Left cardiac atrium (tissue), 4 donors: Measurements from ENCODE around the gene GABRB1. TPM values are rescaled to one million over a fixed set of nuclear protein-coding genes. Genes with fewer than 3 reads are reported as not detected.

Experiments used
- ATAC-seq, 2 donors: fragments of 200-7000 bp; cut with Tn5 transposase; one replicate each; pipeline ENCODE4 v1.9.1; 2020; ENCODE audit warnings: mild to moderate bottlenecking in 2 of 2, moderate library complexity in 2 of 2
- DNase-seq: peaks from one replicate; pipeline ENCODE4 v3.0.0-alpha.2; 2020
- intact Hi-C, 2 donors: fragments of 100-400 bp; cut with DNase I; formaldehyde crosslinking; loops; one replicate each; pipeline versions ENCODE4 v1.14.1 to v1.15.1; 2022 to 2023
- long read RNA-seq: library from polyadenylated mRNA; unstranded; transcript quantifications from one replicate; pipeline ENCODE4 v2.0.0, GENCODE V29; 2021
- total RNA-seq, 2 donors: library from RNA; stranded (reverse); fragmentation: NEBNext Ultra II Directional; extraction: Animal tissue kit (Norgen Biotek cat#: 25700); gene quantifications; one replicate each; pipeline ENCODE4 v1.2.1, GENCODE V29; 2021
- donor health status: DM: no; HTN: yes; CAD: no.
- donor health status: DM: no; HTN: yes; CAD: no; lungs with severe emphysema.
- donor health status: DM: yes; HTN: yes; CAD: no.
- donor health status: Dilated cardiomyopathy.

GABRB1 gene
- total RNA-seq = 1 to 10 TPM; 2.5 to 4.4 TPM
- long read RNA-seq, partial matches to known transcripts = 0 of 3 reads
- long read RNA-seq, other reads (novel, unspliced or antisense) = 2 of 3 reads

- intact Hi-C loops = loop anchor here in 1 of 2 donors (5.0 kb wide), 1 partner anchor 189 kb away; no protein-coding TSS in a partner anchor
- ATAC-seq (peak; percentile 39 to 59), DNase-seq (peak; percentile 70)
Measured at GRCh38 chr4:47031011-47031678, at the start of gene GABRB1. TSS of gene GABRB1 (plus strand) at chr4:47031567.

- intact Hi-C loops = no loop called here
- DNase-seq = no peak
Measured at GRCh38 chr4:46984781-46985180, 46.6 kb upstream of the GABRB1 start.

GRCh38 chr4:46986922-46987638 lies 44.3 kb upstream of the GABRB1 start:
- DNase-seq (no peak), ATAC-seq (no peak)
- intact Hi-C loops = no loop called here

More at GRCh38 chr4:46984781-46985180, 46.6 kb upstream of the GABRB1 start:
- no peak for ATAC-seq

GRCh38 chr4:46992338-46992737 lies 39.0 kb upstream of the GABRB1 start:
- no peak for ATAC-seq
- intact Hi-C loops = no loop called here
- no peak for DNase-seq

- no peak for DNase-seq
- intact Hi-C loops = no loop called here
- ATAC-seq = peak; percentile 27 to 75
Measured at GRCh38 chr4:46993075-46994006, 38.0 kb upstream of the GABRB1 start, which contains the start of gene GABRA4. TSS of gene GABRA4 (minus strand) at chr4:46993581. CDS start at chr4:46993424, 157 bp downstream.

- intact Hi-C loops = no loop called here
- peak in 1 of 2 donors; percentile 48 for ATAC-seq
- DNase-seq = no peak
Measured at GRCh38 chr4:46994007-46994405, 37.4 kb upstream of the GABRB1 start.

GRCh38 chr4:46999566-46999965 lies 31.8 kb upstream of the GABRB1 start:
- intact Hi-C loops = no loop called here
- ATAC-seq (peak in 1 of 2 donors; percentile 89), DNase-seq (no peak)

- intact Hi-C loops = no loop called here
- peak in 1 of 2 donors; percentile 68 for ATAC-seq
- DNase-seq = no peak
Measured at GRCh38 chr4:47000406-47000805, 31.0 kb upstream of the GABRB1 start.

GRCh38 chr4:47002580-47002979 lies 28.8 kb upstream of the GABRB1 start:
- ATAC-seq = no peak
- intact Hi-C loops = no loop called here
- no peak for DNase-seq

- intact Hi-C loops = no loop called here
- ATAC-seq = no peak
Measured at GRCh38 chr4:47010347-47010911, 20.9 kb upstream of the GABRB1 start.

GRCh38 chr4:47010912-47011446 lies 20.4 kb upstream of the GABRB1 start:
- ATAC-seq (no peak), DNase-seq (no peak)
- intact Hi-C loops = no loop called here

More at GRCh38 chr4:47010347-47010911, 20.9 kb upstream of the GABRB1 start:
- DNase-seq = no peak

GRCh38 chr4:47012676-47013075 lies 18.7 kb upstream of the GABRB1 start:
- DNase-seq = no peak
- intact Hi-C loops = no loop called here
- no peak for ATAC-seq

- ATAC-seq = no peak
- intact Hi-C loops = no loop called here
- DNase-seq = no peak
Measured at GRCh38 chr4:47013373-47013772, 18.0 kb upstream of the GABRB1 start.

- DNase-seq = no peak
- intact Hi-C loops = no loop called here
- no peak for ATAC-seq
Measured at GRCh38 chr4:47017081-47017480, 14.3 kb upstream of the GABRB1 start.

GRCh38 chr4:47017494-47017893 lies 13.9 kb upstream of the GABRB1 start:
- ATAC-seq (no peak), DNase-seq (no peak)
- intact Hi-C loops = no loop called here

- intact Hi-C loops = loop anchor here in 1 of 2 donors (2.0 to 5.0 kb wide), 2 partner anchors 99 to 190 kb away; no protein-coding TSS in a partner anchor
- DNase-seq = peak; percentile 20
- ATAC-seq = peak; percentile 20 to 53
Measured at GRCh38 chr4:47031751-47032404, 511 bp downstream of the GABRB1 start.

GRCh38 chr4:47032405-47033106 lies 1.2 kb downstream of the GABRB1 start:
- peak; percentile 94 to 98 for ATAC-seq
- intact Hi-C loops = loop anchor here in 1 of 2 donors (2.0 to 5.0 kb wide), 2 partner anchors 100 to 190 kb away; no protein-coding TSS in a partner anchor
- DNase-seq = peak; percentile 80
